ENCODE measurements around the gene EPC1.
"Not testable (repeated sequence)": the region's sequence is repeated elsewhere in the genome, so short reads cannot be mapped to it uniquely, and the experiment has no call there.

The EPC1 gene

DNA sequence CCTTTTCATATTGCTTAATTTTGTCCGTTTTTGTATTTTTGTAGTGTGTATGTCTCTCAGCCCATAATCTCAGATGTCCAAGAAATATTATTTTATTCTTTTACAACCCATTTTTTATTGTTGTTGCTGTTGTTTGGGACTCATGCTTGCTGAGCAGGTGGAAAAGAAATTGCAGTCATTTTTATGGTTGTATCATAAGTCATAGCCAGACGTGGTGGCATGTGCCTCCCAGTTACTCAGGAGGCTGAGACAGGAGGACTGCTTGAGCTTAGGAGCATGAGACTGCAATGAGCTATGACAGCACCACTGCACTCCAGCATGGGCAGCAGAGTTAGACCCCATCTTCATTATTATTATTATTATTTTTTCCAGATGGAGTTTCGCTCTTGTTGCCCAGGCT lies 117.8 kb downstream of the EPC1 start:
- no peak for DNase-seq

DNA sequence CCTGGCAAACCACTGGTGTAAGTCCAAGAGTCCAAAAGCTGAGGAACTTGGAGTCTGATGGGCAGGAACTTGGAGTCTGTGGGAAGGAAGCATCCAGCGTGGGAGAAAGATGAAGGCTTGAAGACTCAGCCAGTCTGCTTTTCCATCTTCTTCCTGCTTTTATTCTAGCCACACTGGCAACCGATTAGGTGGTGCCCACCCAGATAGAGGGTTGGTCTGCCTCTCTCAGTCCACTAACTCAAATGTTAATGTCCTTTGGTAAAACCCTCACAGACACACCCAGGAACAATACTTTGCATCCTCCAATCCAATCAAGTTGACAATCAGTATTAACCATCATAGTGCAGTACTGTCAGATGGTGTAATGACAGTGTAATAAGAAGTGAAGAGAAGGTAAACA lies 119.2 kb downstream of the EPC1 start:
- DNase-seq = no peak

DNA sequence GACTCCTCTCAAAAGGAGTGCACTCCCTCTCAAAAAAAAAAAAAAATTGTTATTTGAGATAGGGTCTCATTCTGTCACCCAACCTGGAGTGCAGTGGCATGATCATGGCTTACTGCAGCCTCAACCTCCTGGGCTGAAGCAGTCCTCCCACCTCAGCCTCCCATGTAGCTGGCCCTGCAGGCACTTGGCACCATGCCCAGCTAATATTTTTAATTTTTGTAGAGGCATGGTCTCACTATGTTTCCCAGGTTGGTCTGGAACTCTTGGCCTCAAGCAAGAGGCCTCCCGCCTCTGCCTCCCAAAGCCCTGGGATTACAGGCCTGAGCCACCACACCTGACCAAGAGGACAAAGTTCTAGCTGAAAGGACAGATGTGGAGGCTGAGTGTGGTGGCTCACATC lies 120.3 kb downstream of the EPC1 start:
- DNase-seq = no peak

DNA sequence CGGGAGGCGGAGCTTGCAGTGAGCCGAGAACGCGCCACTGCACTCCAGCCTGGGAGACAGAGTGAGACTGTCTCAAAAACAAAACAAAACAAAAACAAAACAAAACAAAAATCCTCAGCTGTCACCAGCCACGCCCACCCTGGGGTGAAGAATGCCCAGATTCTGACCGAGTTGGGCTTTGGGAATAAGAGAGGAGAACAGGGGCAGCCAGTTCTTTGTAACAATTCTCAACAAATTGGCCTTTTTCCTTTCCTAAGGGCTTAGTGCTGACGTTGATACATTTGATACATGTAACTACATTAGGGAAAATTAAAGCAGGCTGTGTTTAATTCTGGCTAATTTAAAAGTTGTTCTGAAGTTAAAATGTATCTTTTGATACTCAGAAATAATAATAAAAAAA lies 121.0 kb downstream of the EPC1 start:
- no peak for DNase-seq

DNA sequence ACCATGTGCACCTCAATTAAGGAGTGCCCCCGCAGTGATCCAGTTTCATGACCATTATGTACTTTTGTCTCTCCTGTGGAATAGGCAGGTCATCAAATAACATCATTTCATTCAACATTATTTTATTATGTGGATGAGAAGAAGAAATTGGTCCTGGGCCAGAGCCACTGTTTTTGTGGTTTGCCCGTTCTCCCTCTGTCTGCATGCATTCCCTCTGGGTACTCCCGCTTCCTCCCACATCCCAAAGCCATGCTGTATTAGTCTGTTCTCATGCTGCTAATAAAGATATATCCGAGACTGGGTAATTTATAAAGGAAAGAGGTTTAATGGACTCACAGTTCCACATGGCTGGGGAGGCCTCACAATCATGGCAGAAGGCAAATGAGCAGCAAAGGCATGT lies 124.6 kb downstream of the EPC1 start:
- not testable (repeated sequence) for DNase-seq

DNA sequence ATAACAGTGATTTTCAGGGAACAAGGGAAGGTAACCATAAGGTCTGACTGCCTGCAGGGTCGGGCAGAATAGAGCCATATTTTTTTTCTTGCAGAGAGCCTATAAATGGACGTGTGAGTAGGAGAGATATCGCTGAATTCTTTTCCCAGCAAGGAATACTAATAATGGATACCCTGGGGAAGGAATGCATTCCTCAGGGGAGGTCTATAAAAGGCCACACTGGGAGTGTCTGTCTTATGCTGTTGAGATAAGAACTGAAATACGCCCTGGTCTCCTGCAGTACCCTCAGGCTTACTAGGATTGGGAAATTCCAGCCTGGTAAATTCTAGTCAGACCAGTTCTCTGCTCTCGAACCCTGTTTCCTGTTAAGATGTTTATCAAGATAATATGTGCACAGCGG lies 127.8 kb downstream of the EPC1 start:
- not testable (repeated sequence) for DNase-seq

DNA sequence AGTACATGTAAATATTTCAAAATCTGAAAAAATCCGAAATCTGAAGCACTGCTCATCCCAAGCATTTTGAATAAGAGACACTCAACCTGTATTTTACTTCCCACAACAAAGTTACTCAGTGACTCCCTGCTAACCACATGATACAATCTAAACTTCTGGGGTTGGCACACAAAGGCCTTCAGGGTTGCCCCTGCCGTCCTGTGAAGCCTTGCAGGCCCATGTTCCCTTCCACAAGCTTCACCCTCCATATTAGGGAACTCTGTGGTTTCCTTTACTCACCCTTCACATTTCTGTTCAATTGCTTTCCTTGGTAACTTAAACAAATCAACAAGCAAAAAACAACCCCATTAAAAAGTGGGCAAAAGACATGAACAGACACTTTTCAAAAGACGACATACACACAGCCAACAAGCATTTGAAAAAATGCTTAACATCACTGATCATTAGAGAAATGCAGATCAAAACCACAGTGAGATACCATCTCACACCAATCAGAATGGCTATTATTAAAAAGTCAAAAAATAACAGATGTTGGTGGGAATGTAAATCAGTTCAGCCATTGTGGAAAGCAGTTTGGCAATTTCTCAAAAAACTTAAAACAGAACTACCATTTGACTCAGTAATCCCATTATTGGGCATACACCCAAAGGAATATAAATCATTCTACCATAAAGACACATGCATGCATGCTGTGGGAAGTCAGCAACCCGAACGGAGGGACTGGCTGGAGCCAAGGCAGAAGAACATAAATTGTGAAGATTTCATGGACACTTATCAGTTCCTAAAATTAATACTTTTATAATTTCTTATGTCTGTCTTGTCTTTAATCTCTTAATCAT lies 128.5 kb downstream of the EPC1 start:
- DNase-seq = not testable (repeated sequence)

Measured in inflammatory macrophage (primary cell).